ENCODE results near the gene UQCC5. TPM values are rescaled to one million over a fixed set of nuclear protein-coding genes. Genes with fewer than 3 reads are reported as not detected.

UQCC5 gene
- total RNA-seq, 3 donors from 2014 or later, result 16.1 to 18.1 (median 17.1) TPM

DNA sequence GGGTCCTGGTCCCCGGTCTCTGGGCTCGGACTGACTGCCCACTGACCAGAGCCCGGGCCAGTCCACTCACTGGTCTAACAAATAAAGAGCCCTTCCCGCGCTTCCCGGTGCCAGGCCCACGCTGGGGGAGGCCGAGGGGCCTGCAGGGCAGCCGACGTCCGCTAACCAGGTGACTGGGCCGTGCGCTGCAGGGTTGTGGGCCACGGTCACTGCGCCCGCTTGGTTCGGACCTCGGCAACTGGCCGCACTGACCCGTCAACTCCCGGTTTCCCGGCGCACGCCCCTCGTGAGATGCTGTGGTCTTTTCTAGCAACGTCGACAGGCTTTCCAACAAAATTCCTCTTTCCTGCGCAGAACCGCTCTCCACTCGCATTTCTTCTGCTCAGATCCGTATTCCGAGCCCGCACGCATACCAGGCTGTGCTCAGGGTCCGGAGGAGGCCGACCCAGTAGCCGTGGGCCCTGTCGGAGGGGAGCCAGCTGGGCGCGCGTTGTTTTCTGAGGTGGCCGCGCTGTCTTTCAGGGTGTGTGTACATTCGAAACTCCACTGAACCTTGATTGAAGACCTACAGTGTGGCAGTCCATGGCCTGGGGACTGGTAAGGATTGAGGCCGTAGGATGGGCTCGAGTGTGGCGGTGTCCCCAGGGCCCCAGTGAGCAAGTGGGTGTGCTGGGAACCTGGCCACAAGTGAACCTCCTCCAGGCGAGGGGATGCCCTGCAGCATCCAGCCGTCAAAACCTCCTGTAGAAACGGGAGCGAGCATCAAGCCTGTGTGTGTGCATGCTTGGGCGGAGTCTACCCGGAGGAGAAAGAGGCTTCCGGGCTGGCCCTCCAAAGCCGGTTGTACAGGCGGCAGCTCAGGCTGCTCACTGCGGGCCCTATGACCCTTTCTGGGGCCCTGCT is 1.9 kb upstream of the UQCC5 start:
- H3K4me3 ChIP-seq, result peak overlapping the region; percentile 9
- intact Hi-C loops (cut with DNase I, micrococcal nuclease), result no loop called here
- DNase-seq, result peak; percentile 25 to 59 (median 49)

DNA sequence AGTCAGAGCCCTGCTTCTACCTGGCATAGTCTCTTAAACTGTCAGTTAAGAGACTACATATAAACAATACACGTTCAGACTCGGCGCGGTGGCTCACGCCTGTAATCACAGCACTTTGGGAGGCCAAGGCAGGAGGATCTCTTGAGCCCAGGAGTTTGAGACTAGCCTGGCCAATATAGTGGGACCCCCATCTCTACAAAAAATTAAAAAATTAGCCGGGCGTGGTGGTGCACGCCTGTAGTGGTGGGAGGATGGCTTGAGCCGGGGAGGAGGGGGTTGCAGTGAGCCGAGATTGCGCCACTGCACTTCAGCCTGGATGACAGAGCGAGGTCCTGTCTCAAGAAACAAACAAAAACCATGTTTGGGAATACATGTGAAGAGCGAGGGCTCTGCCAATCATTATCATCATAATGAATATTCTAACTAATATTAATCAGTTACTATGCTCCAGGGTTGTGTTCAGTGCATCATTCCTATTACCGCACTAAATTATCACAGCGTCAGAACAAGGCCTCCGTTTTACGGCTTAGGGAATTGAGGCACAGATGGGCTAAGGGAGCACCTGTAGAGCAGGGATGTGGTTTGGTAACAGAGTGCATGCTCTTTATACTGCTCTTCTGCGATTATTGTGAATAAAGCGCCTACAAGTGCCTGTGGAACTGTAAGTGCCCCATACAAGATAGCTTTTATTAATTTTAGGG is 844 bp upstream of the UQCC5 start:
- Histone ChIP-seq H3K4me3 (no peak overlapping the region), H3K4me1 (ENCODE audit: low read depth) (peaks cover 31% of the 10 kb centered on the region), H3K36me3 (ENCODE audit: low read depth) (peaks cover 2% of the 10 kb centered on the region), H3K9me3 (no peaks in the 10 kb centered on the region)
- TF ChIP-seq, protein P1, sequence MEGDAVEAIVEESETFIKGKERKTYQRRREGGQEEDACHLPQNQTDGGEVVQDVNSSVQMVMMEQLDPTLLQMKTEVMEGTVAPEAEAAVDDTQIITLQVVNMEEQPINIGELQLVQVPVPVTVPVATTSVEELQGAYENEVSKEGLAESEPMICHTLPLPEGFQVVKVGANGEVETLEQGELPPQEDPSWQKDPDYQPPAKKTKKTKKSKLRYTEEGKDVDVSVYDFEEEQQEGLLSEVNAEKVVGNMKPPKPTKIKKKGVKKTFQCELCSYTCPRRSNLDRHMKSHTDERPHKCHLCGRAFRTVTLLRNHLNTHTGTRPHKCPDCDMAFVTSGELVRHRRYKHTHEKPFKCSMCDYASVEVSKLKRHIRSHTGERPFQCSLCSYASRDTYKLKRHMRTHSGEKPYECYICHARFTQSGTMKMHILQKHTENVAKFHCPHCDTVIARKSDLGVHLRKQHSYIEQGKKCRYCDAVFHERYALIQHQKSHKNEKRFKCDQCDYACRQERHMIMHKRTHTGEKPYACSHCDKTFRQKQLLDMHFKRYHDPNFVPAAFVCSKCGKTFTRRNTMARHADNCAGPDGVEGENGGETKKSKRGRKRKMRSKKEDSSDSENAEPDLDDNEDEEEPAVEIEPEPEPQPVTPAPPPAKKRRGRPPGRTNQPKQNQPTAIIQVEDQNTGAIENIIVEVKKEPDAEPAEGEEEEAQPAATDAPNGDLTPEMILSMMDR (IDR thresholded peaks at IDR 0.05), result no peak
- ATAC-seq (no peak), DNase-seq (peak in 1 of 3 donors; percentile 25)
- intact Hi-C loops (cut with DNase I, micrococcal nuclease), result no loop called here

More for the DNA sequence above, 1.9 kb upstream of the UQCC5 start:
- no peak for ATAC-seq
- Histone ChIP-seq H3K4me1 (ENCODE audit: low read depth) (peaks cover 31% of the 10 kb centered on the region), H3K9me3 (no peaks in the 10 kb centered on the region), H3K36me3 (ENCODE audit: low read depth) (no peaks in the 10 kb centered on the region)
- TF ChIP-seq, protein P1 (IDR thresholded peaks at IDR 0.05), result no peak

DNA sequence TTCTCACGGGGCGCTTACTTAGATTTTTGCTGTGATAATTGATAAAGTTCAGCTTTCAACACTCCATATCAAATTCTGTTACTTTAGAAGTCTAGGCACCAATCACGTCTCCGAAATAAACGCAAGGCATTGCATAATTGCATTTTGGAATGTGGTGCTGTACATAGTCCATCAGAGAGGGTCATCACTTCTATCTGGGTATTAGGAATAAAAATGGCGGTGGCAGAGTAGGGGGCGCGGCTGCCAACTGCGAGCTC is 365 bp upstream of the UQCC5 start:
- Histone ChIP-seq H3K4me3 (peak overlapping the region; percentile 60), H3K9me3 (no peaks in the 10 kb centered on the region), H3K4me1 (ENCODE audit: low read depth) (peaks cover 31% of the 10 kb centered on the region), H3K36me3 (ENCODE audit: low read depth) (peaks cover 4% of the 10 kb centered on the region)
- TF ChIP-seq, protein P1 (IDR thresholded peaks at IDR 0.05), result no peak
- intact Hi-C loops (cut with DNase I, micrococcal nuclease), result no loop called here
- ATAC-seq (no peak), DNase-seq (no peak)

DNA sequence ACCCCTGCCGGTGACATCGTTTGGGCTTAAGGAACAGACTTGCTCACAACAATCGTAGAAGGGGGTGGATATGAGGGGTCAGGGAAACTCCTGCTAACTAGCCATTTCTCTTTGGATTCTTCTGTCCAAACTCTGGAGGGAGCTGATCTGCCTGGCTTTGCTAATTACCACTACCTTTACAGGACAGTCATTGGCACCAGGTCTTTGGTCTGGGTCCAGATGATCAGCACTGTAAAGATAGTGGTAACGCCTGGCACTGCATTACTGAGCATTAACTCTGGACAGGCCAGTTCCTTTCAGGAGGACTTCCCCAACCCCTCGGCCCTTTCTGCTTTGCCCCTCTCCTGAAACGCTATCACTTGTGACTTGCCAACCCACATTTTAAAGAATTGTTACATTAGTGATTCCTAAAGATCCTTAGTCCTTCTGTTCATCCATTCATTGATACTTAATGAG is 788 bp downstream of the UQCC5 start:
- TF ChIP-seq, protein P1 (IDR thresholded peaks at IDR 0.05), result no peak
- H3K9me3 ChIP-seq, result no peaks in the 10 kb centered on the region
- peaks cover 31% of the 10 kb centered on the region for H3K4me1 ChIP-seq (ENCODE audit: low read depth)
- peaks cover 4% of the 10 kb centered on the region for H3K36me3 ChIP-seq (ENCODE audit: low read depth)
- intact Hi-C loops (cut with DNase I, micrococcal nuclease), result no loop called here
- DNase-seq, result no peak
- ATAC-seq, result peak; percentile 4
- H3K4me3 ChIP-seq, result peak overlapping the region; percentile 60

DNA sequence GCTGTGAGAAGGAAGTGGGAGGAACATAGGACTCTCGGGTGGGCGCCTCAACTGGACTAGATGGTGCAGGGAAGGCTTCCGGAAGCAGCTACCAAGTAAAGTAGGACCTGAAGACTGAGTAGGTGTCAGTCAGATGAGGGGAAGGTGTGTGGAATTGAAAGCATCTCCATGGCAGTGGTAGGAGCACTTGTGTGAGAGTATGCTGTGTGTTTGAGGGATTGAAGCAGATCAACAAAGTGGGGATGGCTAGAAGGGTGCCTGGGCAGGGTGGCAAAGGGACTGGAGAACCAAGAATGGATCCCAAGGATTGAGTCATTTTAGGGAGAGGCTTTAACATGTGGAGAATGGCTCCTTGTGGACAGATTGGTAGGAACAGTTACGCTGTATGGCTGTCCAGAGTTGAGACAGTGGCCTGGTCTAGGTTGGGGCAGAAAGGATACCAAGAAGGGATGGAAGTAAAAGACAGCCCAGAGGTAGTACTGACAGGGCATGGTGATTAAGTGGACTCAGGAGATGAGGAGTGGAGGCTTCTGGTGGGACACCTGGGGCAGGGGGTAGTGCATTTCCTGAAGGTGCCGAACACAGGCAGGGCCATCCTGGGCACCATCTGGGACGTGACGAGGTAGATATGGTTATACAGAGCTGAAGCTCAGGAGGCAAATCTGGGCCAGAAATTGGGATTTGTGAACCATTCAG is 1.5 kb downstream of the UQCC5 start:
- peak overlapping the region; percentile 60 for H3K4me3 ChIP-seq
- TF ChIP-seq, protein P1 (IDR thresholded peaks at IDR 0.05), result no peak
- ATAC-seq (no peak), DNase-seq (peak in 1 of 3 donors; percentile 13)
- no peaks in the 10 kb centered on the region for H3K9me3 ChIP-seq
- intact Hi-C loops (cut with DNase I, micrococcal nuclease), result no loop called here
- peaks cover 29% of the 10 kb centered on the region for H3K4me1 ChIP-seq (ENCODE audit: low read depth)
- H3K36me3 ChIP-seq (ENCODE audit: low read depth), result peaks cover 4% of the 10 kb centered on the region

Data from mucosa of descending colon (tissue), 3 donors.